HG02798 (cell line): ENCODE results near the gene DSTN.
"Not testable (repeated sequence)": the region's sequence is repeated elsewhere in the genome, so short reads cannot be mapped to it uniquely, and the experiment has no call there.

Source experiments
- ATAC-seq: cut with Tn5 transposase; IDR thresholded peaks from one replicate; pipeline ENCODE4 v1.9.1; 2021; ENCODE audit warnings: mild to moderate bottlenecking; ENCODE audit not compliant: unreplicated experiment, poor library complexity

Gene DSTN

DNA sequence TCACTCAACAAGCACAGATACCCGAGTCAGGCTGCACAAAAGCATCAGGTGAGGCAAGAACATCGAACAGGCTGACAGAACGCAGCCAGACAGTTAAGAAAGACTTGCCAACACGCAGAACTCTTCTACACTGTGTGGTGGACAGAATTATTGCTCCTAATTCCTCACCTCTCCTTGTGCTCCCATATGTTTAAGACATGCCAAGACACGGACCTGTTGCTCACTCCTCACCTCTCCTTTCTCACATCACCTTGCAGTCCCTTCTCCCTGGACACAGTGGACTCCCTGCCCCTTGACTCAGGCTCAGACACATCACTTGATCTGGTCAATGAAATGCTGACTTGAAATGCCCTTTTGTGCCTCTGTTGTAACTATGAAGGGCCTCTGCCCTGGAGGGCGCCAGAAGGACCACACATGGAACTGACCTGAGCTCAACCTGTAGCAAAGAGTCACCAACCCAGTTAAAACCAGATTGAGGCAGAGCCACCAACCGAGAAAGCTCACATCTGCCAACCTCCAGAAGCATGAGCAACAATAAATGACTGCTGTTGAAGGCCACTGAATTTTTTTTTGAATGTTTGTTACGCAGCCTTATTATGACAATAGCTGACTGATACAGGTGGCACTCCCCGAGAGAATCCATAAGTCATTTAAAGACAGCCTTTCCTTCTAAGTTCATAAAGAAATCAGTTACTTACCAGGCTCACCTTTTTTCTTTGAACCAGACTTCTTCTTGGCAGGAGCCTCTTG, 88.2 kb downstream of the DSTN start:
- no peak for ATAC-seq

DNA sequence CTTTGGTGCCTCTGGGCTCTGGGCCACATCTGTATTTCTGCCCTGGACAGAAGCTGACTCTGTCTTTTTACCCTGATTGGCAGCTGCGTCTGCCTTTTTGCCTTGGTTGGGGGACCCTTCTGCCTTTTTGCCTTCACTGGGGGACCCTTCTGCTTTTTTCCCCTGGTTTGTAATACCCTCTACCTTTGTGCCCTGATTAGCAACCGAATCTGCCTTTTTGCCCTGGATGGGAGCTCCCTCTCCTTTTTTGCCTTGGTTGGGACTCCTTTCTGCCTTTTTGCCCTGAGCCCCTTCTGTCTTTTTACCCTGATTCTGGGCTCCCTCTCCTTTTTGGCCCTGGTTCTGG, 88.7 kb downstream of the DSTN start:
- ATAC-seq = no peak

DNA sequence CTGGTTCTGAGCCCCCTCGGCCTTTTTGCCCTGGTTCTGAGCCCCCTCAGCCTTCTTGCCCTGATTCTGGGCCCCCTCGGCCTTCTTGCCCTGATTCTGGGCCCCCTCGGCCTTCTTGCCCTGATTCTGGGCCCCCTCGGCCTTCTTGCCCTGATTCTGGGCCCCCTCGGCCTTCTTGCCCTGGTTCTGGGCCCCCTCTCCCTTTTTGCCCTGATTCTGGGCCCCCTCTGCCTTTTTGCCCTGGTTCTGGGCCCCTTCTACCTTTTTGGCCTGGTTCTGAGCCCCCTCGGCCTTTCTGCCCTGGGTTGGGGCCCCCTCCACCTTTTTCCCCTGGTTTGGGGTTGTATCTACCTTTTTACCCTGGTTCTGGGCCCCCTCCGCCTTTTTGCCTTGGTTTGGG, 89.5 kb downstream of the DSTN start:
- not testable (repeated sequence) for ATAC-seq
